Activated naive CD8-positive, alpha-beta T cell treated with anti-CD3 and anti-CD28 coated beads, Interleukin-2, amount 10 ng/mL, durations not matched to agents 7 days and 5 days (primary cell): ENCODE data around the gene ERICH2. TPM values are rescaled to one million over a fixed set of nuclear protein-coding genes. Genes with fewer than 3 reads are reported as not detected.

Experiments
- ATAC-seq: fragments of 150-1000 bp; cut with Tn5 transposase; one replicate; pipeline ENCODE4 v1.10.0; 2021; ENCODE audit warnings: low read depth, moderate library complexity
- POLR2A ChIA-PET: fragments of 350-600 bp; sonication (Branson Sonifier 250); formaldehyde crosslinking; loops from one replicate; lab custom pipeline; 2021; ENCODE audit warnings: antibody characterized with exemption; lab: Charles Lee
- DNase-seq: peaks from one replicate; pipeline ENCODE4 v3.0.0; 2021
- H3K27ac Mint-ChIP-seq: one replicate; pipeline ENCODE4 v1.8.0; 2022; ENCODE audit warnings: mild to moderate bottlenecking, mixed read lengths
- H3K27me3 Mint-ChIP-seq: one replicate; pipeline ENCODE4 v1.8.0; 2022; ENCODE audit warnings: mild to moderate bottlenecking, moderate library complexity, mixed read lengths
- H3K36me3 Mint-ChIP-seq: one replicate; pipeline ENCODE4 v1.8.0; 2021; ENCODE audit warnings: mild to moderate bottlenecking, mixed read lengths
- H3K4me1 Mint-ChIP-seq: one replicate; pipeline ENCODE4 v1.8.0; 2021; ENCODE audit warnings: mixed read lengths
- H3K4me3 Mint-ChIP-seq: one replicate; pipeline ENCODE4 v1.8.0; 2022; ENCODE audit warnings: mild to moderate bottlenecking, moderate library complexity, mixed read lengths
- H3K9me3 Mint-ChIP-seq: one replicate; pipeline ENCODE4 v1.8.0; 2021; ENCODE audit warnings: mixed read lengths
- total RNA-seq, 2 experiments: library from RNA; stranded (reverse); gene quantifications; one replicate each; pipeline ENCODE4 v1.2.3, GENCODE V29; 2021

ERICH2 gene
- total RNA-seq, 2 experiments from 2014 or later, result not detected

DNA sequence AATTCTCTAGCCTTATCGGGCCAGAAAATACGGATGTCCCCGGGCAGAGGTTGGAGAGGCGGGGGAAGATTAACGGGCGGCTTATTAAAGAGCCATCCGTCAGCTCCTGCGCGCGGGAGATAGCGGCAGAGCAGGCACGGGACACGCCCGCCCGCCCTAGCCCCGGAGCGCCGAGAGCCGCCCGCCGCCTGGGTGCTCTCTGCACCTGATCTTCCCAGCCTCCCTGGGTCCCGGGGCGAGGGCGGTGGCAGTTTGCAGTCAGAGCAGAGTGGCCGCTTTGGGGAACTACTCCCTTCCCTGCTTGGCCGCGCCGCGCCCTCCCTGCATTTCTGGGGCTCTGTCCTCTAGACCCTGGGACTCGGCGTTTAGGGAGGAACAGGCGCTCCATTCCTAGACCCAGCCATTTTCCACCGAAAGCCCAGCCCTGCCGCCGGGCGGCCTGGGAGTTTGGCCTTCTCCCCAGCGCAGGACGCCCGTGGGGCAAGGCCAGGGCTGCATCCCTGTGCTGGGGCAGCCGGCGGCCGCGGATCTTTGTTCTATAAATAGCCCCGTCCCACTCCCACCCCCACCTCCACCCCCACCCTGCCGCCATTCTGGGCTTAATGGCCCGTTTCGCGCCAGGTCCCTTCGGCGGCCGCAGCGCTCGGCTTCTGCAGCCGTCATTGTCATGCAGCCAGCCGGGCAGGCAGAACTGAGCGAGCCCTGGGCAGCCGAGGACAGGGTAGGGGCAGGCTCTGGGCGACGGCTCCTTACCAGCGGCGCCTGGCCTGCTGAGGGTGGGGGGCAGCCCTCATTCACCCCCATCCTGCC is 53.1 kb downstream of the ERICH2 start:
- DNase-seq (peak; percentile 42), ATAC-seq (peak; percentile 23)
- Mint-ChIP-seq H3K4me1 (peaks cover 36% of the 10 kb centered on the region), H3K27me3 (peaks cover 91% of the 10 kb centered on the region), H3K27ac (no peak overlapping the region), H3K36me3 (peaks cover 2% of the 10 kb centered on the region), H3K4me3 (peak overlapping the region; percentile 77), H3K9me3 (no peaks in the 10 kb centered on the region)
- POLR2A ChIA-PET, result interaction anchor here (1.4 kb wide), 1 partner anchor 50 kb away, joined by 4 read pairs; no protein-coding TSS in a partner anchor

DNA sequence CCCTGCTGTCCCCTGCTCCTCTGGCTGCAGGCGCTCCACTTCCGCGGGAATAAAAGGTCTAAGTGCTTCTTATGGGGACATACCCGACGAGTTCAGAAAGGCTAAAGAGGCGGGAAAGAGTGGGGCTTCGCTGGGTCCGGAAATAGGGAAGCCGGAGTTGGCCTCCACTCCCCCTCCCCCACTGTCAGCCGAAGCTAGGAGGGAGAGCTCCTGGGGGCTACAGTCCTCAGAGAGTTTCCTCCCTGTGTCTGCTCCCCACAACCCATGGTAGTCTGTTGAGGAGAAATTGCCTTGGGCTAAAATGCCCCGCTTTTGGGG is 53.7 kb downstream of the ERICH2 start:
- peak overlapping the region; percentile 44 for H3K4me3 Mint-ChIP-seq
- DNase-seq, result no peak
- POLR2A ChIA-PET, result no interaction called here

DNA sequence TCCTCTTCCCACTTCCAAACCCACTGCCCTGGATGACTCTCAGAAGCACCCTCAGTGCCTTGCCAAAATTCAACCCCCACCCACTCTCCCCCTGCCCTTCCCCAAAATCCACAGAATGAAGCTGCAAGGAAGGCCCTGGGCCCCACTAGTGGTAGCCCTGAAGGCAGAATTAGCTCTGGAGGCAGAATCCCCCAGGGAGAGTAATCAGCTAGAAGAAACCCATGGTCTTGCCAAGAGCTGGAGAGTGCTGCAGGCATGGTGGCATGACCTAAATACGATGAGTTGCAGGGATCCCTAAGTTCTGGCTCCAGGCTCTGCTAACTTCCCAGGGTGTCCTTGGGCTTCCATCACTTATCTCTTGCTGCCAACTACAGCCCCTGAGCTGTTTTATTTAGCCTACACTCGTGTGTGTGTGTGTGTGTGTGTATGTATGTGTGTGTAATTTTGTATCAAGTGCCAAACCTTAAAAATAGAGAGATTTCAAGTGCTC is 54.4 kb downstream of the ERICH2 start:
- DNase-seq (no peak), ATAC-seq (no peak)
- POLR2A ChIA-PET, result no interaction called here
- Mint-ChIP-seq H3K4me3 (no peak overlapping the region), H3K27me3 (peaks cover 87% of the 10 kb centered on the region), H3K36me3 (peaks cover 2% of the 10 kb centered on the region), H3K9me3 (no peaks in the 10 kb centered on the region), H3K4me1 (peaks cover 28% of the 10 kb centered on the region), H3K27ac (no peak overlapping the region)

More for the DNA sequence above, 53.7 kb downstream of the ERICH2 start:
- peaks cover 90% of the 10 kb centered on the region for H3K27me3 Mint-ChIP-seq
- peaks cover 31% of the 10 kb centered on the region for H3K4me1 Mint-ChIP-seq
- H3K9me3 Mint-ChIP-seq, result no peaks in the 10 kb centered on the region
- H3K27ac Mint-ChIP-seq, result no peak overlapping the region
- peaks cover 2% of the 10 kb centered on the region for H3K36me3 Mint-ChIP-seq
- no peak for ATAC-seq

DNA sequence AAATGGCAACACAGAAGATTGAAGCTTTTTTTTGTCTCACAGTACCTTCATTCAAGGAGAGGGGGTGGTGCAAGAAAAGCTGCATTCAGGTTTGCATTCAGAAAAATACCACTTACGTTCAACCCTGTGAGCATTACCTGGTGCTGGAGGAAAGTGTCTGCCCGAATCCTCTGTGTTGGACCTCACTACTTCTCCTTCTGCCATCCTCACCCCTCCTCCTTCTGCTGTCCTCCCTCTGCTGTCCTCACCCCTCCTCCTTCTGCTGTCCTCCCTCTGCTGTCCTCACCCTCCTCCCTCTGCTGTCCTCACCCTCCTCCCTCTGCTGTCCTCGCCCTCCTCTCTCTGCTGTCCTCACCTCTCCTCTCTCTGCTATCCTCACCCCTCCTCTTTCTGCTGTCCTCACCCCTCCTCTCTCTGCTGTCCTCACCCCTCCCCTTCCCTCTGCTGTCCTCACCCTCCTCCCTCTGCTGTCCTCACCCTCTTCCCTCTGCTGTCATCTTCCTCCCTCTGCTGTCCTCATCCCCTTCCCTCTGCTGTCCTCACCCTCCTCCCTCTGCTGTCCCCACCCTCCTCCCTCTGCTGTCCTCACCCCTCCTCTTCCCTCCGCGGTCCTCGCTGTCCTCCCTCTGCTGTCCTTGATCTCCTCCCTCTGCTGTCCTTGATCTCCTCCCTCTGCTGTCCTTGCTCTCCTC is 57.8 kb downstream of the ERICH2 start:
- H3K36me3 Mint-ChIP-seq, result no peaks in the 10 kb centered on the region
- no peak for DNase-seq
- ATAC-seq, result no peak
- peaks cover 6% of the 10 kb centered on the region for H3K4me1 Mint-ChIP-seq
- no peaks in the 10 kb centered on the region for H3K9me3 Mint-ChIP-seq
- POLR2A ChIA-PET, result no interaction called here
- H3K27ac Mint-ChIP-seq, result no peak overlapping the region
- H3K27me3 Mint-ChIP-seq, result peaks cover 58% of the 10 kb centered on the region
- no peak overlapping the region for H3K4me3 Mint-ChIP-seq

DNA sequence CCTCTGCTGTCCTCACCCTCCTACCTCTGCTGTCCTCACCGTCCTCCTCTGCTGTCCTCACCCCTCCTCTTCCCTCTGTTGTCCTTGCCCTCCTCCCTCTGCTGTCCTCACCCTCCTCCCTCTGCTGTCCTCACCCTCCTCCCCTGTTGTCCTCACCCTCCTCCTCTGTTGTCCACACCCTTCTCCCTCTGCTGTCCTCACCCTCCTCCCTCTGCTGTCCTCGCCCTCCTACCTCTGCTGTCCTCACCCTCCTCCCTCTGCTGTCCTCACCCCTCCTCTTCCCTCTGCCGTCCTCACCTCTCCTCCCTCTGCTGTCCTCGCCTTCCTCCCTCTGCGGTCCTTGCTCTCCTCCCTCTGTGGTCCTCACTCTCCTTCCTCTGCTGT is 58.3 kb downstream of the ERICH2 start:
- Mint-ChIP-seq H3K9me3 (no peaks in the 10 kb centered on the region), H3K4me3 (no peak overlapping the region), H3K27ac (no peak overlapping the region), H3K36me3 (no peaks in the 10 kb centered on the region), H3K27me3 (peaks cover 56% of the 10 kb centered on the region), H3K4me1 (peaks cover 6% of the 10 kb centered on the region)
- POLR2A ChIA-PET, result no interaction called here
- DNase-seq (no peak), ATAC-seq (no peak)

DNA sequence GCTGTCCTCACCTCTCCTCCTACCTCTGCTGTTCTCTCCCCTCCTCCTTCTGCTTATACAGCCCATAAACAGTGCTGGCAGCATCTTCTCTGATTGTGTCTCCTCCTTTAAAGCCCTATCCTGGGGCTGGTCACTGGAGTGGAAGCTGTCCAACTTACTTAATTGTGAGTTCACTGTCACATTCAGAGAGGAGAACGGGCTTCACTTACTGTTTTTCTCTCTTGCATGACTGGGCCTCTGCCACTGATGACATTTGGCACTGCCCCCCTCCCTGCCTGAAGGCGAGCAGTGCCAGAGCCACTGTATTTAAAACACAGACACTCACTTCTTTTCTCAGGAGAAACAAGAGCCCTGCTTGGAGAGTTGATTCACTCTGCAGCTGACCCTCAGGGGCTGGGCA is 58.9 kb downstream of the ERICH2 start:
- ATAC-seq (no peak), DNase-seq (no peak)
- no peak overlapping the region for H3K4me3 Mint-ChIP-seq
- H3K36me3 Mint-ChIP-seq, result no peaks in the 10 kb centered on the region
- H3K27ac Mint-ChIP-seq, result no peak overlapping the region
- no peaks in the 10 kb centered on the region for H3K9me3 Mint-ChIP-seq
- H3K4me1 Mint-ChIP-seq, result peaks cover 6% of the 10 kb centered on the region
- POLR2A ChIA-PET, result no interaction called here
- H3K27me3 Mint-ChIP-seq, result peaks cover 51% of the 10 kb centered on the region

DNA sequence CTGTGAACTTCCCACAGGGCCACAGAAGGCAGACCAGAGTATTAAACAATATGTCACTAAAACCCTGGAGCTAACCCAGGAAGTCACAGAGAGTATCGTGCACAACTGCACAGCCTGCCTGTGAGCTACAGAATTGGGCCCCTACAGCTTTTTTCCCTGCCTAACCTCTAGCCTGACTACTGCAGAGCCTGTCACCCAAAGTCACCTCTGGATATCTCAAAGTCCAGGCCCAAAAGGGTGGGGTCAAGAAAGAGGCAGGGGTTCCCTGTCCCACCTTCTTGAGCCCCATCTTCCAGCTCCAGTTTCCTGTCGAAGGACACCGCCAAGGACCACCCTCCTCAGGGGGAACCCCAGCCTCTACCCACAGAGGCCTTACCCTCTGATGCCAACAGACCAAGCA is 60.0 kb downstream of the ERICH2 start:
- H3K27ac Mint-ChIP-seq, result no peak overlapping the region
- H3K9me3 Mint-ChIP-seq, result no peaks in the 10 kb centered on the region
- H3K36me3 Mint-ChIP-seq, result no peaks in the 10 kb centered on the region
- DNase-seq, result no peak
- ATAC-seq, result no peak
- H3K4me3 Mint-ChIP-seq, result no peak overlapping the region
- POLR2A ChIA-PET, result no interaction called here
- H3K27me3 Mint-ChIP-seq, result peaks cover 40% of the 10 kb centered on the region
- peaks cover 6% of the 10 kb centered on the region for H3K4me1 Mint-ChIP-seq

DNA sequence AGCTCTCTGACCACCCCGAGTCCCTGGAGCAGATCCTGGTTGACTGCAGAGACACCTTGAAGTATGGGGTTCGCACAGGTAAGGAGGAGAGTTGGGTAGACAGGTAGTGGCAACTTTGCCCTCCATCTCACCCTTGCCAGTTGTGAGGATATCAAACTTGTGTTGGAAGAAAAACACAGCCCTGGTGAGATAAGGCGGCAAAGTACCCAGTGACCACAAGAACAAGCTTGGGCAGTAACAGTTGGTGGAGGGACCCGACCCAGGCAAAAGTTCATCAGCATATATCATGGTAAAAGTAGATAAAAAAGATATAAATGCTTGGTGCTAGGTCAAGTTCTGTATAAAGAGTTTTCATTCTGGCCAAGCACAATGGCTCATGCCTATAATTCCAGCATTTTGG is 60.9 kb downstream of the ERICH2 start:
- POLR2A ChIA-PET, result no interaction called here
- Mint-ChIP-seq H3K27me3 (peaks cover 39% of the 10 kb centered on the region), H3K4me3 (no peak overlapping the region), H3K27ac (no peak overlapping the region), H3K4me1 (peaks cover 4% of the 10 kb centered on the region), H3K9me3 (no peaks in the 10 kb centered on the region), H3K36me3 (no peaks in the 10 kb centered on the region)
- DNase-seq, result no peak
- no peak for ATAC-seq

DNA sequence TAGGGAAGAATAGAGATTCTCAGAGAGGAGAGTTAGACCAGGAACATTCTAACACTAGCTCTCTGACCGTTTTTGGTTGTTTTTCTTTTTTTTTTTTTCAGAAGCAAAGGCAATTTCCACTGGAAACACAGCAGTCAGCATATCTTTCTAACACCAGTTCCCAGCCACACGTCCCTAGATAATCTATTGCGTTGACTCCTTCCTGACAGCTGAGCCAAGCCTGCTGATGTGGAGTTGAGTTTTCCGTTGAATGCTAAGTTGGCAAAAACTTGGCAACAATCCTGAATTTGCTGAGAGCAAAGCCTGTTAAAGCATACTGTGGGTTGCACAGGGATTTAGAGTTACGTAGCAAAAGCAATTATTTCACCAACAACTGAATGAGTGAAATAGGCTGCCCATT is 65.8 kb downstream of the ERICH2 start:
- H3K27ac Mint-ChIP-seq, result no peak overlapping the region
- DNase-seq (no peak), ATAC-seq (no peak)
- H3K4me3 Mint-ChIP-seq, result no peak overlapping the region
- H3K9me3 Mint-ChIP-seq, result no peaks in the 10 kb centered on the region
- H3K36me3 Mint-ChIP-seq, result peaks cover 1% of the 10 kb centered on the region
- H3K27me3 Mint-ChIP-seq, result peaks cover 17% of the 10 kb centered on the region
- POLR2A ChIA-PET, result no interaction called here
- no peaks in the 10 kb centered on the region for H3K4me1 Mint-ChIP-seq

DNA sequence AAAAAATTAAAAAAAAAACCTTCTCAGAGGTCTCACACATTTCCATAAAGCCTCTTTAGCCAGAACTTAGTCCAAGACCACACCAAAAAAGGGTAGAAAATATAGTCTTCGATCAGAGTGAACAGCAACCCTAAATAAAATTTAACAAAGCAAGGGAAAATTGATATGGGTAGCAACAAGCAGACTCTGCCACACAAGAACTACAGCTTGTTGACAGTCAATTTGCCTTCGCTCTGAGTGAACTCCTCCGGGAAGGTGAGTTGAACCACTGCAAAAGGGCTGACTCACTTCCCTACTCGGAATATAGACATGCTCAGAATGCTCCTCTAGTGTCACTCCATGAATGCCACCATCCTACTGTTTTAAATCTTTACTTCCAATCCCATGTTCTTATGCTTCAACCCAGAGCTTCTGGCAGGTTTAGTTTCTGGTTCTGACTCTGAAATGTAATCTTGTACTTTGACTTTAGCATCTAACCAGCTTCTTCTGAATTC is 70.6 kb downstream of the ERICH2 start:
- Mint-ChIP-seq H3K4me1 (peaks cover 14% of the 10 kb centered on the region), H3K36me3 (peaks cover 9% of the 10 kb centered on the region), H3K27ac (no peak overlapping the region), H3K27me3 (peaks cover 12% of the 10 kb centered on the region), H3K9me3 (peaks cover 2% of the 10 kb centered on the region), H3K4me3 (no peak overlapping the region)
- no peak for ATAC-seq
- POLR2A ChIA-PET, result no interaction called here
- no peak for DNase-seq

DNA sequence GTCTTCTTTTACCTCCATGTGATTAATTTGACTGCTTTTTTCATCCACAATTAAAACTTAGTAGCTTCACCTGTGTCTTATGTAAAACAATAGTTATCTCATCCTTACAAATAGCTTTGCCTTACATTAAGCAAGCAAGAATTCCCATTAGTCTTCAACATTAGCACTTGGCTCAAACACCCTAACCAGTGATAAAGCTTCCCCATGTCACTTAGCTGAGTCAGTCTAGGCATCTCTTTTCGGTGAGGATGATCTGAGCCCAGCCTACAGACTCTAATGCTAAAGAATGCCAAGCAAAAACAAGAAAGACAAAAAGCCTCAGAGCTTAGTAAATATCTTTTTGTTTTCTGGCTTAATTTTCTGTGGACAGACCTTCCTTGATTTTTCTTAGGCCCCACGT is 72.6 kb downstream of the ERICH2 start:
- POLR2A ChIA-PET, result no interaction called here
- Mint-ChIP-seq H3K27ac (no peak overlapping the region), H3K4me1 (peaks cover 14% of the 10 kb centered on the region), H3K27me3 (peaks cover 6% of the 10 kb centered on the region), H3K4me3 (no peak overlapping the region), H3K9me3 (peaks cover 2% of the 10 kb centered on the region), H3K36me3 (peaks cover 9% of the 10 kb centered on the region)
- no peak for ATAC-seq
- DNase-seq, result no peak

DNA sequence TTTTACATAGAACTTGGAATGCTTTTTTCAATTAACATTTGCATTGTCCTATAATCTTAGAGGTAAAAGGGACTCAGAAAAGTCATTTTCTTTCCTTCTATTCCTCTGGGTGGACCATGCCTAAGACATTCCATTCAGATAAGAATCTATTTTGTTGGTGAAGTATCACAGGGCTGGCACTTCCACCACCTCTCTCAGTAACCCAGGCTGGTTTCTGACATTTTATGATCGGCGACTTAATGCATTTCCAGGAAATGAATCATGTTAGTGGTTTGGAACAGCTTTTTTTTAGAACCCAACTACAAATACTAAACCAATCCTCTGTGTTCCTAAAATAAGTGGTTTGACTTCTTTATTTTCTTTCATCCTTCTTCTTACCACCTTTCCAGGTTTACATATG is 73.5 kb downstream of the ERICH2 start:
- Mint-ChIP-seq H3K4me1 (peaks cover 14% of the 10 kb centered on the region), H3K27me3 (peaks cover under 1% of the 10 kb centered on the region), H3K36me3 (peaks cover 9% of the 10 kb centered on the region), H3K27ac (no peak overlapping the region), H3K9me3 (peaks cover 2% of the 10 kb centered on the region), H3K4me3 (peak overlapping the region; percentile 54)
- ATAC-seq (peak; percentile 71), DNase-seq (no peak)
- POLR2A ChIA-PET, result no interaction called here

DNA sequence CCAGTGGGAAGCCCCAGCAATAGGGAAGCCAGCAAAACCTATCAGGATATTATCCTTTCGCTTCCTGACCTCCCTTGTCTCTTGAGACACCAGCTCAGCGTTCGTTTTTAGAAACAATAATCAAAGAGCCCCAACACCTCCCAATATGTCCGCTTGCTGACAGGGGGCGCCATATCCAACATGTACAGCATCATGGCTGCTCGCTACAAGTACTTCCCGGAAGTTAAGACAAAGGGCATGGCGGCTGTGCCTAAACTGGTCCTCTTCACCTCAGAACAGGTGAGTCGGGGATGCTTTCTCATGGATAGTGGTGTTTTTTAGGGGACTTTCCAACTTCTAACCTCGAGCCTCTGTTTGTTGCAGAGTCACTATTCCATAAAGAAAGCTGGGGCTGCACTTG is 75.2 kb downstream of the ERICH2 start:
- peaks cover 9% of the 10 kb centered on the region for H3K36me3 Mint-ChIP-seq
- POLR2A ChIA-PET, result no interaction called here
- H3K4me1 Mint-ChIP-seq, result peaks cover 14% of the 10 kb centered on the region
- H3K27me3 Mint-ChIP-seq, result no peaks in the 10 kb centered on the region
- H3K9me3 Mint-ChIP-seq, result peaks cover 2% of the 10 kb centered on the region
- ATAC-seq (no peak), DNase-seq (no peak)
- H3K27ac Mint-ChIP-seq, result no peak overlapping the region
- H3K4me3 Mint-ChIP-seq, result no peak overlapping the region

DNA sequence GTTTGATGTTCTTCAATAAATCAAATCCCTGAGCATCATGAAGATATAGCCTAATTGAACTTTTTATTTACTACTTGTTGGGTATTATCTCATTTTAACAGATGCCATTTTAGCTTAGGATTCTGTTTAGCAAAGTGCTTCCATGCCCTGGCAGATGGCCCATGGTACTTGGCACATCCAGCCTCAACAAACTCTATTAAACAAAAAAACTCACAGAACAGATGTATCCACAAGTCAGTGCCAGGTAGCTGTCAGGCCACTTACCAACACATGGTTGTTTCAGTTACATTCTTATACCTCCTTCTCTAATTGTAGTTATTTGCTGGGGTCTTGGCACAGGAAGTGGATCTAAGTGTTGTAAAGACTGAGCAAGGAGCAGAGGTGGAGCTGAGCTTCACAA is 76.1 kb downstream of the ERICH2 start:
- Mint-ChIP-seq H3K4me1 (peaks cover 14% of the 10 kb centered on the region), H3K27ac (no peak overlapping the region), H3K36me3 (peaks cover 7% of the 10 kb centered on the region), H3K27me3 (no peaks in the 10 kb centered on the region), H3K9me3 (peaks cover 2% of the 10 kb centered on the region), H3K4me3 (no peak overlapping the region)
- POLR2A ChIA-PET, result no interaction called here
- DNase-seq, result no peak
- ATAC-seq, result no peak
